ENCODE data around the gene CRELD2.

CRELD2 gene

DNA sequence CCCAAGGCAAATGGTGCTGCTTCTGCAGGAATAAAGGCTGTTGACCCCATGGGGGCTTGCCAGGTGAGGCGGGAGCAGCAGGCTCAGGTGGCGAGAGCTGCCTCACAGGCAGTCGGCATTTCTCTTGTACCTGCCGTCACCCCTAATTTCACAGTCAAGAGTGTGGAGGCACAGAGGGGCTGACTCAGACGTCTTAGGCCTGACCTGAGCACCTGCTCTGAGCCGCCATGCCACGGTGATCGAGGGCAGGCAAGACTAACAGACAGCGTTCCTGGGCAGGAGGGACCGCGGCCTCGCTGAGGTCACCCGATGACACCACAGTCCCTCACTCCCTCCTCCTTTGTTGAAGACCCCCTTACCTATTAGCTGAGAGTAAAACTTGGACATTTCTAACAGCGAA is 5.4 kb upstream of the CRELD2 start:
- H3K4me3 ChIP-seq (ENCODE audit: low read length in 2 of 2) = no peak overlapping the region
- no peaks in the 10 kb centered on the region for H3K27me3 ChIP-seq (ENCODE audit: control insufficient read depth in 1 of 2, insufficient read depth in 2 of 2, low read length in 2 of 2)
- H3K9ac ChIP-seq (ENCODE audit: low read length in 2 of 2) = no peak overlapping the region
- no peak overlapping the region for H3K27ac ChIP-seq (ENCODE audit: low read length)
- peaks cover 12% of the 10 kb centered on the region for H3K4me1 ChIP-seq (ENCODE audit: control insufficient read depth, insufficient read depth, low read length)
- no peaks in the 10 kb centered on the region for H3K9me3 ChIP-seq (ENCODE audit: control insufficient read depth in 2 of 2, low read length in 2 of 2)
- H3K36me3 ChIP-seq (ENCODE audit: control insufficient read depth in 2 of 2, insufficient read depth in 2 of 2, low read length in 2 of 2) = peaks cover 5 to 18% of the 10 kb centered on the region in 2 donors

DNA sequence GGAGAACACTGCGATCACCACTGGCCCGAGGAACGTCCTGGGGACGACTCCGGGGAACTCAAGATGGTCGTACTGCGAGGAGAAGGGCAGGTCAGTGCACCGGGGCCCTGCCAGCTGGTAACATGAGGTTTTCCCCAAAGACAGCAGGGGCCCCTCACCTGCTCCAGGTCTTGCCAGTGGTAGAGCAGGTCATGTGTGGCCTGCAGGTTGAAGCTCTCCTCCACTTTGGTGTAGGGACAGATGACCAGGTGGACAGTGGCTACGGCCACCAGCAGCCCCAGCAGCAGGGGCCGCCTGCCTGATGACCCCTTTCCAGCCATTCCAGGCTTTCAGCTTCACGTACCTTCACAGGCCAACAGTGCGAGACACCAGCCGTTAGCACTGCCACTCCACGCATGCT is 5.0 kb upstream of the CRELD2 start:
- Histone ChIP-seq H3K9me3 (ENCODE audit: control insufficient read depth in 2 of 2, low read length in 2 of 2) (no peaks in the 10 kb centered on the region), H3K27ac (ENCODE audit: low read length) (no peak overlapping the region), H3K27me3 (ENCODE audit: control insufficient read depth in 1 of 2, insufficient read depth in 2 of 2, low read length in 2 of 2) (no peaks in the 10 kb centered on the region), H3K36me3 (ENCODE audit: control insufficient read depth in 2 of 2, insufficient read depth in 2 of 2, low read length in 2 of 2) (peaks cover 5 to 18% of the 10 kb centered on the region in 2 donors), H3K4me1 (ENCODE audit: control insufficient read depth, insufficient read depth, low read length) (peaks cover 14% of the 10 kb centered on the region), H3K9ac (ENCODE audit: low read length in 2 of 2) (no peak overlapping the region), H3K4me3 (ENCODE audit: low read length in 2 of 2) (no peak overlapping the region)

GRCh38 chr22:49914256-49914655 is 4.2 kb upstream of the CRELD2 start:
- no peak overlapping the region for H3K9ac ChIP-seq (ENCODE audit: low read length in 2 of 2)
- H3K36me3 ChIP-seq (ENCODE audit: control insufficient read depth in 2 of 2, insufficient read depth in 2 of 2, low read length in 2 of 2) = peaks cover 5 to 16% of the 10 kb centered on the region in 2 donors
- no peaks in the 10 kb centered on the region for H3K9me3 ChIP-seq (ENCODE audit: control insufficient read depth in 2 of 2, low read length in 2 of 2)
- no peak overlapping the region for H3K4me3 ChIP-seq (ENCODE audit: low read length in 2 of 2)
- H3K27me3 ChIP-seq (ENCODE audit: control insufficient read depth in 1 of 2, insufficient read depth in 2 of 2, low read length in 2 of 2) = no peaks in the 10 kb centered on the region
- H3K27ac ChIP-seq (ENCODE audit: low read length) = no peak overlapping the region
- H3K4me1 ChIP-seq (ENCODE audit: control insufficient read depth, insufficient read depth, low read length) = peaks cover 19% of the 10 kb centered on the region

- Histone ChIP-seq H3K9ac (ENCODE audit: low read length in 2 of 2) (no peak overlapping the region), H3K36me3 (ENCODE audit: control insufficient read depth in 2 of 2, insufficient read depth in 2 of 2, low read length in 2 of 2) (peaks cover 8 to 12% of the 10 kb centered on the region in 2 donors), H3K4me3 (ENCODE audit: low read length in 2 of 2) (no peak overlapping the region), H3K27me3 (ENCODE audit: control insufficient read depth in 1 of 2, insufficient read depth in 2 of 2, low read length in 2 of 2) (no peaks in the 10 kb centered on the region), H3K4me1 (ENCODE audit: control insufficient read depth, insufficient read depth, low read length) (peaks cover 24% of the 10 kb centered on the region), H3K27ac (ENCODE audit: low read length) (no peak overlapping the region), H3K9me3 (ENCODE audit: control insufficient read depth in 2 of 2, low read length in 2 of 2) (no peaks in the 10 kb centered on the region)
Measured at GRCh38 chr22:49915610-49916009, 2.8 kb upstream of the CRELD2 start.

DNA sequence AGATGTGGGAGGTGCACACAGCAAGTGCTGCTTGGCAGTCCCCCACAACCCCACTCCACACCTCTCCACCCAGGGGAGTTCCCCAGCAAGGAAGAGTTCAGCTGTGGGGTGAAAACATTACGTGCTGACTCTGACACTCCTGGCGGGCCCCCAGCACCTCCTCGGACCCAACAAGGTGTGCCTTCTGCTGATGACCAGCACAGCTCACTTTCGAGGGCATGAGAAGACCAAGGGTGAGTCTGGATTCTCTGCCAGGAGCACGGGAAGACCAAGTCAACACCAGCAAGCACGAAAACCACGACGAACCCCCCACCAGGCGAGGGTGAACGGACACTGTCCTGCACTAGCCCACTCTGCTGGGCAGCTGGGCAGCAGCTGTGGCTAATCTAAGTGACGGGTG is 1.6 kb upstream of the CRELD2 start:
- Histone ChIP-seq H3K4me1 (ENCODE audit: control insufficient read depth, insufficient read depth, low read length) (peaks cover 24% of the 10 kb centered on the region), H3K9me3 (ENCODE audit: control insufficient read depth in 2 of 2, low read length in 2 of 2) (no peaks in the 10 kb centered on the region), H3K9ac (ENCODE audit: low read length in 2 of 2) (no peak overlapping the region), H3K27ac (ENCODE audit: low read length) (no peak overlapping the region), H3K27me3 (ENCODE audit: control insufficient read depth in 1 of 2, insufficient read depth in 2 of 2, low read length in 2 of 2) (no peaks in the 10 kb centered on the region), H3K36me3 (ENCODE audit: control insufficient read depth in 2 of 2, insufficient read depth in 2 of 2, low read length in 2 of 2) (peaks cover 12 to 16% of the 10 kb centered on the region in 2 donors), H3K4me3 (ENCODE audit: low read length in 2 of 2) (no peak overlapping the region)

GRCh38 chr22:49918911-49919881 is 762 bp downstream of the CRELD2 start:
- H3K4me1 ChIP-seq (ENCODE audit: control insufficient read depth, insufficient read depth, low read length) = peaks cover 28% of the 10 kb centered on the region
- H3K36me3 ChIP-seq (ENCODE audit: control insufficient read depth in 2 of 2, insufficient read depth in 2 of 2, low read length in 2 of 2) = peaks cover 7 to 12% of the 10 kb centered on the region in 2 donors
- H3K4me3 ChIP-seq (ENCODE audit: low read length in 2 of 2) = peak overlapping the region; percentile 77 to 82
- no peaks in the 10 kb centered on the region for H3K9me3 ChIP-seq (ENCODE audit: control insufficient read depth in 2 of 2, low read length in 2 of 2)
- H3K27me3 ChIP-seq (ENCODE audit: control insufficient read depth in 1 of 2, insufficient read depth in 2 of 2, low read length in 2 of 2) = no peaks in the 10 kb centered on the region
- H3K27ac ChIP-seq (ENCODE audit: low read length) = no peak overlapping the region
- peak overlapping the region; percentile 62 to 75 for H3K9ac ChIP-seq (ENCODE audit: low read length in 2 of 2)

DNA sequence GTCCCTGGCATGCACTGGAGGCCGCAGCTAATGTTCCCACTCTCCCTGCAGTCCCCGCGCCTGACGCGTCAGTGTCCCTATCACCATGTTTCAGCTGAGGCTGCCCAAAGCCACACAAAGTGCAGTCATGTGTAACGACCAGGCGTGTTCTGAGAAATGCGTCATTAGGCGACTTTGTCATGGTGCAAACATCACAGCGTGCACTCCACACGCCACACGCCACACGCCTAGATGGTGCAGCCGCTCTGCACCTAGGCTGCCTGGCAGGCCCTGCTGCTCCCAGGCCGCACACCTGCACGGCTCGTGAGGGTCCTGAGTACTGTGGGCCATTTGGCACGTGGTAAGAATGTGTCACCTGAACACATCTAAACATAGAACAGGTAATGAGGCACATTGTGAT is 2.4 kb downstream of the CRELD2 start:
- Histone ChIP-seq H3K4me1 (ENCODE audit: control insufficient read depth, insufficient read depth, low read length) (peaks cover 28% of the 10 kb centered on the region), H3K9ac (ENCODE audit: low read length in 2 of 2) (no peak overlapping the region), H3K9me3 (ENCODE audit: control insufficient read depth in 2 of 2, low read length in 2 of 2) (no peaks in the 10 kb centered on the region), H3K27me3 (ENCODE audit: control insufficient read depth in 1 of 2, insufficient read depth in 2 of 2, low read length in 2 of 2) (no peaks in the 10 kb centered on the region), H3K27ac (ENCODE audit: low read length) (no peak overlapping the region), H3K4me3 (ENCODE audit: low read length in 2 of 2) (no peak overlapping the region), H3K36me3 (ENCODE audit: control insufficient read depth in 2 of 2, insufficient read depth in 2 of 2, low read length in 2 of 2) (peaks cover 7 to 18% of the 10 kb centered on the region in 2 donors)

- no peak overlapping the region for H3K27ac ChIP-seq (ENCODE audit: low read length)
- no peaks in the 10 kb centered on the region for H3K9me3 ChIP-seq (ENCODE audit: control insufficient read depth in 2 of 2, low read length in 2 of 2)
- no peaks in the 10 kb centered on the region for H3K27me3 ChIP-seq (ENCODE audit: control insufficient read depth in 1 of 2, insufficient read depth in 2 of 2, low read length in 2 of 2)
- no peak overlapping the region for H3K9ac ChIP-seq (ENCODE audit: low read length in 2 of 2)
- no peak overlapping the region for H3K4me3 ChIP-seq (ENCODE audit: low read length in 2 of 2)
- peaks cover 7 to 20% of the 10 kb centered on the region in 2 donors for H3K36me3 ChIP-seq (ENCODE audit: control insufficient read depth in 2 of 2, insufficient read depth in 2 of 2, low read length in 2 of 2)
- H3K4me1 ChIP-seq (ENCODE audit: control insufficient read depth, insufficient read depth, low read length) = peaks cover 28% of the 10 kb centered on the region
Measured at GRCh38 chr22:49921508-49922278, 3.3 kb downstream of the CRELD2 start.

DNA sequence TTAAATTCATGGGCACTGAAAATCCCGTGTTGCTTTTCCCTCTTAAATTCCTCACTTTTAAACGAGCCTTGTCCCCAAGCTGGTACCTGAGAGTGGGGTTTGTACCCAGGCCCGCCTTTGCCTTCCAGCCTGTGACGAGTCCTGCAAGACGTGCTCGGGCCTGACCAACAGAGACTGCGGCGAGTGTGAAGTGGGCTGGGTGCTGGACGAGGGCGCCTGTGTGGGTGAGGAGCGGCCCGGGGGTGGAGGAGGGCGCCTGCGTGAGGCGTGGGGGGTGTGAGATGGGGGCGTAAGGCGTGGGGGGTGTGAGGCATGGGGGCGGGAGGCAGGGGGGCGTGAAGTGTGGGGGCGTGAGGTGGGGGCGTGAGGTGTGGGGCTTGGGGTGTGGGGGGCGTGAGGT is 4.0 kb downstream of the CRELD2 start:
- H3K27ac ChIP-seq (ENCODE audit: low read length) = no peak overlapping the region
- H3K36me3 ChIP-seq (ENCODE audit: control insufficient read depth in 2 of 2, insufficient read depth in 2 of 2, low read length in 2 of 2) = peaks cover 7 to 20% of the 10 kb centered on the region in 2 donors
- no peaks in the 10 kb centered on the region for H3K27me3 ChIP-seq (ENCODE audit: control insufficient read depth in 1 of 2, insufficient read depth in 2 of 2, low read length in 2 of 2)
- H3K9ac ChIP-seq (ENCODE audit: low read length in 2 of 2) = no peak overlapping the region
- H3K4me1 ChIP-seq (ENCODE audit: control insufficient read depth, insufficient read depth, low read length) = peaks cover 20% of the 10 kb centered on the region
- H3K4me3 ChIP-seq (ENCODE audit: low read length in 2 of 2) = no peak overlapping the region
- H3K9me3 ChIP-seq (ENCODE audit: control insufficient read depth in 2 of 2, low read length in 2 of 2) = no peaks in the 10 kb centered on the region

DNA sequence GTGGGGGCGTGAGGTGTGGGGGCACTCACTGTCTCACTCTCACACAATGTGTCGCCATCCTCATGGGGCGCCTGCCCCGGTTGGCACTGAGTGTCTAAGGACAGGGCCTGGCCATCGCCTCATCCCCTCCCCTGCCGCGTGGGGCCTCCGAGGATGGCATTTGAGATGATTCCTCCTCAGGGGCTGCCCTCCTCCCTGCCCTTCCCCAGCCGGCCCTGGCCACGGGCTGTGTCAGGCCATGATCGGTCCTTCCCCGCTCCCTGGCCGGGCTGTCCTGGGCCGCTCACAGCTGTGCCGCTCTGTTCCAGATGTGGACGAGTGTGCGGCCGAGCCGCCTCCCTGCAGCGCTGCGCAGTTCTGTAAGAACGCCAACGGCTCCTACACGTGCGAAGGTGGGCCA is 4.5 kb downstream of the CRELD2 start:
- Histone ChIP-seq H3K4me3 (ENCODE audit: low read length in 2 of 2) (no peak overlapping the region), H3K27ac (ENCODE audit: low read length) (no peak overlapping the region), H3K9ac (ENCODE audit: low read length in 2 of 2) (no peak overlapping the region), H3K27me3 (ENCODE audit: control insufficient read depth in 1 of 2, insufficient read depth in 2 of 2, low read length in 2 of 2) (no peaks in the 10 kb centered on the region), H3K4me1 (ENCODE audit: control insufficient read depth, insufficient read depth, low read length) (peaks cover 16% of the 10 kb centered on the region), H3K9me3 (ENCODE audit: control insufficient read depth in 2 of 2, low read length in 2 of 2) (no peaks in the 10 kb centered on the region), H3K36me3 (ENCODE audit: control insufficient read depth in 2 of 2, insufficient read depth in 2 of 2, low read length in 2 of 2) (peaks cover 7 to 20% of the 10 kb centered on the region in 2 donors)

Measured in stomach smooth muscle (tissue), 2 donors.